Retinal pigment epithelial cell (primary cell): Measurements from ENCODE around the gene CDR2L.
A peak's percentile ranks its signal among the peaks of the same experiment; 100 is the strongest.

Experiments used
- DNase-seq: peaks from one replicate; pipeline ENCODE4 v3.0.0-alpha.2; 2010; ENCODE audit warnings: low read depth
- H3K4me3 ChIP-seq: 2 replicates; pipeline ENCODE4 v1.5.1; 2011; ENCODE audit warnings: mild to moderate bottlenecking, low read length, control low read depth, moderate library complexity
- TF ChIP-seq, protein P1 (sequence below): conservative IDR thresholded peaks from 2 replicates; pipeline ENCODE4 v1.5.1; 2011; ENCODE audit warnings: low read depth, low read length, control low read depth, inconsistent platforms

The CDR2L gene

GRCh38 chr17:75011401-75012095 lies 24.1 kb downstream of the CDR2L start:
- TF ChIP-seq, protein P1, sequence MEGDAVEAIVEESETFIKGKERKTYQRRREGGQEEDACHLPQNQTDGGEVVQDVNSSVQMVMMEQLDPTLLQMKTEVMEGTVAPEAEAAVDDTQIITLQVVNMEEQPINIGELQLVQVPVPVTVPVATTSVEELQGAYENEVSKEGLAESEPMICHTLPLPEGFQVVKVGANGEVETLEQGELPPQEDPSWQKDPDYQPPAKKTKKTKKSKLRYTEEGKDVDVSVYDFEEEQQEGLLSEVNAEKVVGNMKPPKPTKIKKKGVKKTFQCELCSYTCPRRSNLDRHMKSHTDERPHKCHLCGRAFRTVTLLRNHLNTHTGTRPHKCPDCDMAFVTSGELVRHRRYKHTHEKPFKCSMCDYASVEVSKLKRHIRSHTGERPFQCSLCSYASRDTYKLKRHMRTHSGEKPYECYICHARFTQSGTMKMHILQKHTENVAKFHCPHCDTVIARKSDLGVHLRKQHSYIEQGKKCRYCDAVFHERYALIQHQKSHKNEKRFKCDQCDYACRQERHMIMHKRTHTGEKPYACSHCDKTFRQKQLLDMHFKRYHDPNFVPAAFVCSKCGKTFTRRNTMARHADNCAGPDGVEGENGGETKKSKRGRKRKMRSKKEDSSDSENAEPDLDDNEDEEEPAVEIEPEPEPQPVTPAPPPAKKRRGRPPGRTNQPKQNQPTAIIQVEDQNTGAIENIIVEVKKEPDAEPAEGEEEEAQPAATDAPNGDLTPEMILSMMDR = no peak
- no peak for DNase-seq
- peak overlapping the region; percentile 73 for H3K4me3 ChIP-seq

GRCh38 chr17:75012096-75012345 lies 24.6 kb downstream of the CDR2L start:
- no peak for DNase-seq
- H3K4me3 ChIP-seq = peak overlapping the region; percentile 73
- TF ChIP-seq, protein P1 = no peak

DNA sequence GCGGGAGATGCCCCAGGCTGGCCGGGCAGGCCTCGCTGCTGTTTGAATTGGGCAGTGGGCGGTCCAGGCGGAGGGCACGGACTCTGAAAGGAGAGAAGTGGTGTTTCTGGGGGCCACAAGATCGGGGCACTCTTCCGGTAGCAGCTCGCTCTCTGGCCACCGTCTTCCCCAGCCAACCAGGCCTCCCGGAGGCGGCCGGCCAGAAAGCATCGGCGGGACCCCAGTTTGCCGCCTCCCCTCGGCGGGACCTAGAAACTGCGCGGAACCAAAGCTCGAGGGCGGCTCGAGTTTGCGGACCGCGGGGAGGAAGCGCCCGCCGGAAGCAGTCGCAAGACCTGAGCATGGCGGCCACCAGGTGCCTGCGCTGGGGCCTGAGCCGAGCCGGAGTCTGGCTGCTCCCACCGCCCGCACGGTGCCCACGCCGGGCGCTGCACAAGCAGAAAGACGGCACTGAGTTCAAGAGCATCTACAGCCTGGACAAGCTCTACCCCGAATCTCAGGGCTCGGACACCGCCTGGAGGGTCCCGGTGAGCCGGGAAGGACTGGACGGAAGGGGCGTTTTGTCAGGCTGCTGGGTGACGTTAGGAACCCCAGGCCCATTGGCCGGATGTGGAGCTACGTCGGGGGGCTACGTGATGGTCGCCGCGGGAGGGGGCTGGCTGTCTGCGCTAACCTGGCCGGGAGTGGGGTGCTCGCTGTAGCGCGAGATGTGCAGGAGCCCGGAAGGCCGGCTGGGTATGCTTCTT lies 25.1 kb downstream of the CDR2L start, which contains the start of gene MRPL58:
Gene MRPL58 (plus strand): TSS at position 325 of the 746 bp plus-strand sequence. CDS start 17 bp downstream, at position 342.
- DNase-seq = no peak
- TF ChIP-seq, protein P1 = peak; percentile 57
- H3K4me3 ChIP-seq = peak within 1 kb of the TSS; percentile 73

GRCh38 chr17:75013092-75013559 lies 25.7 kb downstream of the CDR2L start:
- H3K4me3 ChIP-seq = peak overlapping the region; percentile 73
- TF ChIP-seq, protein P1 = no peak
- no peak for DNase-seq

- TF ChIP-seq, protein P1 = no peak
- DNase-seq = peak; percentile 74
- H3K4me3 ChIP-seq = no peak overlapping the region
Measured at GRCh38 chr17:75019146-75019545, 31.7 kb downstream of the CDR2L start.

GRCh38 chr17:75019710-75020109 lies 32.3 kb downstream of the CDR2L start:
- DNase-seq = peak; percentile 81
- TF ChIP-seq, protein P1 = no peak
- H3K4me3 ChIP-seq = no peak overlapping the region
